Stomach (tissue), 19 donors: ENCODE measurements around the gene F12. TPM values are rescaled to one million over a fixed set of nuclear protein-coding genes. Genes with fewer than 3 reads are reported as not detected.

Experiments used
- DNase-seq, 2 donors: peaks; one replicate each; pipeline versions ENCODE4 v3.0.0 to v3.0.0-alpha.2; 2013 to 2019
- H3K27ac ChIP-seq, 5 donors: fragments of 200-600 bp in 4 of 5; sonication (generic) in 4 of 5; one replicate each; pipeline ENCODE4 v1.5.1; 2013 to 2019; ENCODE audit warnings: mild to moderate bottlenecking in 1 of 5, moderate library complexity in 1 of 5
- H3K27me3 ChIP-seq, 3 donors: fragments of 200-600 bp; sonication (generic); one replicate each; pipeline ENCODE4 v1.5.1; 2017 to 2019; ENCODE audit warnings: mixed run types in 1 of 3
- H3K36me3 ChIP-seq, 4 donors: fragments of 200-600 bp; sonication (generic); 1 replicate in 3 of 4; 2 replicates in 1 of 4; pipeline ENCODE4 v1.5.1; 2016 to 2019
- H3K4me1 ChIP-seq, 4 donors: fragments of 200-600 bp; sonication (generic); one replicate each; pipeline ENCODE4 v1.5.1; 2016 to 2019
- H3K4me3 ChIP-seq, 4 donors: fragments of 200-600 bp; sonication (generic) in 3 of 4; one replicate each; pipeline ENCODE4 v1.5.1; 2016 to 2019; ENCODE audit warnings: mild to moderate bottlenecking in 1 of 4
- H3K9me3 ChIP-seq, 4 donors: fragments of 200-600 bp; sonication (generic); one replicate each; pipeline ENCODE4 v1.5.1; 2016 to 2019
- EP300 ChIP-seq: sonication (generic); formaldehyde crosslinking; IDR thresholded peaks from one replicate; pipeline ENCODE4 v1.6.1; 2017; ENCODE audit warnings: antibody characterized with exemption
- POLR2A ChIP-seq, 4 donors: fragments of 450-650 bp; IDR thresholded peaks; one replicate each; pipeline ENCODE4 v1.6.1; 2016; ENCODE audit warnings: antibody characterized with exemption in 4 of 4, control low read depth in 2 of 4, mild to moderate bottlenecking in 1 of 4, moderate library complexity in 1 of 4
- POLR2AphosphoS5 ChIP-seq, 3 donors: sonication (generic); formaldehyde crosslinking; IDR thresholded peaks; one replicate each; pipeline ENCODE4 v1.6.1; 2016; ENCODE audit warnings: antibody characterized with exemption in 3 of 3
- WGBS, 5 donors: extraction: QIAGEN DNeasy Blood & Tissue Kit in 3 of 5; methylation state at CpG; one replicate each; pipeline versions ENCODE4 v1.1.5 to v1.1.7; 2013 to 2018; 5-methylcytosine and 5-hydroxymethylcytosine counted together
- intact Hi-C: fragments of 100-400 bp; cut with DNase I; formaldehyde crosslinking; loops from one replicate; pipeline ENCODE4 v1.15.1; 2023; ENCODE audit warnings: low total_unique reads
- long read RNA-seq, 10 donors: transcript quantifications; one replicate each; lab custom pipeline, GENCODE V29; 2026
- polyA plus RNA-seq, 3 donors: library from polyadenylated mRNA; stranded (reverse); fragments of 200-250 nt; gene quantifications; one replicate each; pipeline ENCODE4 v1.2.3, GENCODE V29; 2013
- total RNA-seq, 5 donors: library from RNA; depleted of rRNA; stranded (reverse); fragments of >200 nt; gene quantifications; one replicate each; pipeline versions ENCODE4 v1.1.0 to v1.2.3, GENCODE V29; 2014 to 2016
- TF ChIP-seq, protein P1 (sequence below), 7 experiments: fragments of 450-650 bp in 4 of 7; fragments of 200-600 bp in 3 of 7; sonication (generic) in 3 of 7; IDR thresholded peaks; one replicate each; pipeline ENCODE4 v1.5.1; 2016 to 2019; ENCODE audit warnings: antibody characterized with exemption in 7 of 7, control low read depth in 2 of 7, mild to moderate bottlenecking in 1 of 7
- donor health status: healthy with polysubstance abuse.
- donor health status: Bipolar disorder and iron deficiency.
- donor health status: healthy.

Gene F12
- total RNA-seq (10 to 100 TPM in 2 of 5 donors, not detected in 3; 52.4 to 68.3 TPM), polyA plus RNA-seq (10 to 100 TPM in 1 of 3 donors, under 1 TPM in 1, not detected in 1; 0.50 to 13.6 TPM)
- long read RNA-seq, donor 1 = 0 reads
- long read RNA-seq, donor 2, partial matches to known transcripts = 0 of 1 reads
- long read RNA-seq, donor 2, other reads (novel, unspliced or antisense) = 0 of 1 reads
- long read RNA-seq, donor 3 = 0 reads
- long read RNA-seq, donor 4 = 0 reads
- long read RNA-seq, donor 5 = 0 reads
- long read RNA-seq, donor 6, partial matches to known transcripts = 0 of 1 reads
- long read RNA-seq, donor 6, other reads (novel, unspliced or antisense) = 0 of 1 reads
- long read RNA-seq, donor 7 = 0 reads
- long read RNA-seq, donor 8 = 0 reads
- long read RNA-seq, donor 9 = 0 reads
- long read RNA-seq, donor 10 = 0 reads

DNA sequence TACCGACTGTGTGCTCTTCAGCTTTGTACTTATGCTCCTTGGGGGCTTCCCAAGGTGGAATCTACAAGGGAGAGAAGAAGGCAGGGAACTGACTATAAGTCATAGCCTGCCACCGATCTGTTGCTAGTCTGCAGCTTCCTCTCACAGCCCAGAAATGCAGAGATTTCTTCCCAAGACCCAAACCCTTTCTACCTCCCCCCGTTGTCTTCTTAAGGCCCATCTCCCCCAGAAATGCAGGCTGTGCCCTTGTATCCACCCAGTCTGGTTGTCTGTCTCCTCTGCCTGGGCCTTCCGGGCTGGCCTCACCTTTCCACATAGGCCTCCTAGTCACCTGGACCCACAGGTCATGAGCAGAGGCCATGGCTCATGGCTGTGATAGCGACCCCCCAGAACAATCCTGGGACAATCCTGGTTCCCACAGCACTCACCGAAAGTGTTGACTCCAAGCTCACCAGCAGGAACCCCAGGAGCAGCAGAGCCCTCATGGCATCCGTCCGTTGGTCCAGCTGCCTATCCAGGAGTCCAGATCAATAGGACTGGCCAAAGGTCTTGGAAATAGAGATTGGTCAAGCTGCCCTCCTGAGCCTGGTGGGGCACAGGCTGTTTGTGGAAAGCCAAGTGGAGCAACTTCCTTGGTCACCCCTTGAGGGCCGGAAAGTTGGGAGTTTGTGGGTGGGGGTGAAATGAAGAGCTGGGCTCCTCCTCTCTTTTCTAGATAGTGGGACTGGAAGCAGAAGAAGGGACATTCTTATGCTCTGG is at the start of gene F12:
Gene F12 (minus strand): TSS at position 522 of the 759 bp plus-strand sequence. CDS start 37 bp downstream, at position 485.
- H3K27ac ChIP-seq = no peak within 1 kb of the TSS
- no peak for TF ChIP-seq EP300
- no peak within 1 kb of the TSS for H3K4me3 ChIP-seq
- intact Hi-C loops = no loop called here
- H3K9me3 ChIP-seq = no peaks in the 10 kb centered on the region
- H3K4me1 ChIP-seq = peaks cover under 1 to 16% (median 9%) of the 10 kb centered on the region in 4 donors
- no peaks in the 10 kb centered on the region for H3K36me3 ChIP-seq
- peaks cover 0 to 9% (median 0%) of the 10 kb centered on the region in 3 donors for H3K27me3 ChIP-seq
- 87 to 92% (median 90%) methylated on average over 9 of the region's 9 CpGs for WGBS, 5 donors
- DNase-seq = no peak

DNA sequence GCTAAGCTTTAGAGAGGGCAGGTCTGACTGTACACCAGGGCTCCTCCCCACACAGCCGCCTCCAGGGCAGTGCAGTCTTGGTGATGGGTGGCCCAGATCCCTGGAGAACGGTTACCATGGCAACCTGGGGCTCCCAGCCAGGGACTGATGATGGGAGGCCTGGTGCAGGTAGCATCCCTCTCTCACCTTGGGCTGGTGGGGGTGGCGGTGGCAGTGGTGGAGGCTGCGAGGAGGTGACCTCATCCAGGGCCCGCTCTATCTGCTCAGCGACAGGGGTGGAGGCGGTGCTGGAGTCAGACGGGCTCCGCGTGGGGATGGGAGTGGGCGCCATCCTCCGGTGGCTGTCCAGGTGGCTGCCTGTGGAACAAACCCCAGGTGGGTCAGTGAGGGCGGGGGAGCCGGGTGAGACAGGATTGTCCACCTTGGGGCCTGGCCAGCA is 49.6 kb upstream of the F12 start:
- Histone ChIP-seq H3K4me1 (peaks cover 18 to 44% (median 26%) of the 10 kb centered on the region in 4 donors), H3K4me3 (no peak overlapping the region), H3K27me3 (no peaks in the 10 kb centered on the region), H3K36me3 (peaks cover 13 to 52% (median 31%) of the 10 kb centered on the region in 4 donors), H3K9me3 (no peaks in the 10 kb centered on the region), H3K27ac (peak overlapping the region in 2 of 5 donors; percentile 15 to 86)
- 70 to 90% (median 87%) methylated on average over 2 to 14 of the region's 14 CpGs for WGBS, 5 donors
- intact Hi-C loops = loop anchor here (5.0 kb wide), 1 partner anchor 57 kb away; the partner anchor contains the start of gene PFN3
- DNase-seq = no peak
- TF ChIP-seq EP300 (no peak), POLR2AphosphoS5 (IDR thresholded peaks at IDR 0.05) (no peak), POLR2A (IDR thresholded peaks at IDR 0.05) (no peak)
- TF ChIP-seq, protein P1, sequence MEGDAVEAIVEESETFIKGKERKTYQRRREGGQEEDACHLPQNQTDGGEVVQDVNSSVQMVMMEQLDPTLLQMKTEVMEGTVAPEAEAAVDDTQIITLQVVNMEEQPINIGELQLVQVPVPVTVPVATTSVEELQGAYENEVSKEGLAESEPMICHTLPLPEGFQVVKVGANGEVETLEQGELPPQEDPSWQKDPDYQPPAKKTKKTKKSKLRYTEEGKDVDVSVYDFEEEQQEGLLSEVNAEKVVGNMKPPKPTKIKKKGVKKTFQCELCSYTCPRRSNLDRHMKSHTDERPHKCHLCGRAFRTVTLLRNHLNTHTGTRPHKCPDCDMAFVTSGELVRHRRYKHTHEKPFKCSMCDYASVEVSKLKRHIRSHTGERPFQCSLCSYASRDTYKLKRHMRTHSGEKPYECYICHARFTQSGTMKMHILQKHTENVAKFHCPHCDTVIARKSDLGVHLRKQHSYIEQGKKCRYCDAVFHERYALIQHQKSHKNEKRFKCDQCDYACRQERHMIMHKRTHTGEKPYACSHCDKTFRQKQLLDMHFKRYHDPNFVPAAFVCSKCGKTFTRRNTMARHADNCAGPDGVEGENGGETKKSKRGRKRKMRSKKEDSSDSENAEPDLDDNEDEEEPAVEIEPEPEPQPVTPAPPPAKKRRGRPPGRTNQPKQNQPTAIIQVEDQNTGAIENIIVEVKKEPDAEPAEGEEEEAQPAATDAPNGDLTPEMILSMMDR (IDR thresholded peaks at IDR 0.05) = no peak

DNA sequence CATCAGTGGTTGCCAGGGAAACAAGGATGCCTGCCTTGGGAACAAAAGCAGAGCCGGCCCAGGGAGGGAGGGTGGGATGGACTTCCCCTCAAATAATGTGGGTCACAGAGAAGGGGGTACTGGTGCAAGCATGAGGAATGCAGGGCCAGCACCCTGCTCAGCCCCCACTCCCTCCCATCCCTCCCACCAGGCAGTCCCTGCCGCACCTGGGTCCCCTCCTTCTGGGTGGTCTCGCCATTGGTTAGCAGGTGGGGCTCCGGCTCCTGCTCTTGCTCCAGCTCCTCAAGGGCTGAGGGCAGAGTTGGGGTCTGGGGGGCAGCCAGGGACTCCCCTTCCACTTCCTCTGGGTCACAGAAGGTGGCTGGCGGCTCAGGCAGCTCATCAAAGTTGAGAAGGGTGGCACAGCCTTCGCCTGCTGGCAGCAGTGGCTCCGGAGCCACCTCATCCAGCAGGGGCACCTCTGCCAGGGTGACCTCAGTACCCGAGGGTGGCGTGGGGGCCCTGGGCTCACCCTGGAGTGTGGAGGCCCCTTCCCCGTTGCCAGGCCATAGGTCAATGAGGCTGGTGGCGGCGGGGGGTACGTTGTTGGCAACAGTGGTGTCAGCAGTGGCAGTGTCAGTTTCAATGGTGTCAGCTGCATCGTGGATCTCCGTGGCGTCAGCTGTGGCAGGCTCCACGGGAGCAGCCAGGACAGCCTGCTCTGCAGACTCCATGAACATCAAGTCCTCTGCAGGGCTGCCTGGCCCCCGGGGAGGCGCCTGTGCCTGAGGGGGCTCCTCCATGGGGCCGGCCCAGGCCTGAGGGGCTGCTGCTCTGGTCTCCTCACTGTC is 48.7 kb upstream of the F12 start:
- Histone ChIP-seq H3K4me1 (peaks cover 20 to 49% (median 31%) of the 10 kb centered on the region in 4 donors), H3K4me3 (no peak overlapping the region), H3K27me3 (peaks cover 0 to 5% (median 0%) of the 10 kb centered on the region in 3 donors), H3K36me3 (peaks cover 13 to 43% (median 29%) of the 10 kb centered on the region in 4 donors), H3K27ac (peak overlapping the region in 3 of 5 donors; percentile 38 to 88 (median 86)), H3K9me3 (no peaks in the 10 kb centered on the region)
- DNase-seq = no peak
- 73 to 90% (median 84%) methylated on average over 13 to 20 of the region's 20 CpGs for WGBS, 5 donors
- intact Hi-C loops = loop anchor here (5.0 kb wide), 1 partner anchor 56 kb away; the partner anchor contains the start of gene PFN3
- TF ChIP-seq EP300 = no peak
- TF ChIP-seq, protein P1 (IDR thresholded peaks at IDR 0.05) = peak in 2 of 7 experiments; percentile 0 to 23
- TF ChIP-seq POLR2AphosphoS5 (IDR thresholded peaks at IDR 0.05) = no peak

DNA sequence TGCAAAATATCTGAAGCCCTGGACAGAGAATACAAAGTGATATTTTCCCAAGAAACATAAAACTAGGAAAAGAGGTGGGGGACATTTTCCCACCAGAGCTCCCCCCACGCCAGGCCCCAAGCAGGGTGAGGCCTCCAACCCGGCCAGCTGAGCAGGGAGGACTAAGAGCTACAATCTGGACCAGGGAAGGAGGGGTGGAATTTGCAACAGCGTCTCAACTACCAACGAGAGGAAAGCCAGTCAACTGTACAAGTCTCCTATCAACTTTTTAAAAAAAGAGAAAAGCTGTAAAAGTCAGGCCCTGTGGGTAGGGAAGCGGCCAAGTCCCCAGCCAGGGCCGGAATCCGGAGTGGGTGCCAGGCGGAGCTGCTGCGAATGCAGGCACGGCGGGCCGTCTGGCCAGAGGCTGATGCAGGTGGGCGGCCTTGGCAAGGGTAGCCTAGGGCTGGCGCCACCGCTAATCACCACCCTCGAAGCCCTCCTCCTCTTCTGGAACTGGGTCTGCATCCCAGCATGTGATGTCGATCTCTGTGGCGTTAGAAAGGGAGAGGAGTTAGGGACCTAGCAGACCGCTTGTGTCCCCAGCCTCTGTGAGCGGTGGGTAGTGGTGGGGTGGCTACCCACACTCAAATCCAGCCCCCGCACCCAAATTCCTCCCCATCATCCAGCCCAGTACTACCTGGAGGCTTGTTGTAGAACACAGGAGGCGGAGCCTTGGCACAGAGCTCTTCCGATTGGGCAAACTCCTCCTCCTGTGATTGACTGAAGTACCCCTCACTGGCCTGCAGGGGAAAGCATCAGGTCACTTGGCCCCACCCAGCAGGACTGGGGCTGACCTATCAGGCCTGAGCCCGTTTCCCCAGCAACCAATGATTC is 47.9 kb upstream of the F12 start:
- Histone ChIP-seq H3K27me3 (peaks cover 0 to 12% (median 0%) of the 10 kb centered on the region in 3 donors), H3K36me3 (peaks cover 13 to 37% (median 29%) of the 10 kb centered on the region in 4 donors), H3K27ac (peak overlapping the region in 4 of 5 donors; percentile 43 to 88 (median 78)), H3K4me1 (peaks cover 20 to 46% (median 31%) of the 10 kb centered on the region in 4 donors), H3K4me3 (no peak overlapping the region), H3K9me3 (no peaks in the 10 kb centered on the region)
- intact Hi-C loops = loop anchor here (5.0 kb wide), 1 partner anchor 55 kb away; the partner anchor contains the start of gene PFN3
- 65 to 84% (median 71%) methylated on average over 20 to 24 of the region's 24 CpGs for WGBS, 5 donors
- TF ChIP-seq POLR2A (IDR thresholded peaks at IDR 0.05) (no peak), POLR2AphosphoS5 (IDR thresholded peaks at IDR 0.05) (peak in 1 of 3 donors; percentile 63), EP300 (no peak)
- TF ChIP-seq, protein P1 (IDR thresholded peaks at IDR 0.05) = peak in 5 of 7 experiments; percentile 44 to 66 (median 50)
- DNase-seq = peak; percentile 77 to 95
